HG03432 (cell line): ENCODE measurements around the gene ABCG5.

ENCODE experiments used
- ATAC-seq: cut with Tn5 transposase; IDR thresholded peaks from one replicate; pipeline ENCODE4 v1.9.1; 2021; ENCODE audit warnings: mild to moderate bottlenecking, moderate library complexity; ENCODE audit not compliant: unreplicated experiment

ABCG5 gene

DNA sequence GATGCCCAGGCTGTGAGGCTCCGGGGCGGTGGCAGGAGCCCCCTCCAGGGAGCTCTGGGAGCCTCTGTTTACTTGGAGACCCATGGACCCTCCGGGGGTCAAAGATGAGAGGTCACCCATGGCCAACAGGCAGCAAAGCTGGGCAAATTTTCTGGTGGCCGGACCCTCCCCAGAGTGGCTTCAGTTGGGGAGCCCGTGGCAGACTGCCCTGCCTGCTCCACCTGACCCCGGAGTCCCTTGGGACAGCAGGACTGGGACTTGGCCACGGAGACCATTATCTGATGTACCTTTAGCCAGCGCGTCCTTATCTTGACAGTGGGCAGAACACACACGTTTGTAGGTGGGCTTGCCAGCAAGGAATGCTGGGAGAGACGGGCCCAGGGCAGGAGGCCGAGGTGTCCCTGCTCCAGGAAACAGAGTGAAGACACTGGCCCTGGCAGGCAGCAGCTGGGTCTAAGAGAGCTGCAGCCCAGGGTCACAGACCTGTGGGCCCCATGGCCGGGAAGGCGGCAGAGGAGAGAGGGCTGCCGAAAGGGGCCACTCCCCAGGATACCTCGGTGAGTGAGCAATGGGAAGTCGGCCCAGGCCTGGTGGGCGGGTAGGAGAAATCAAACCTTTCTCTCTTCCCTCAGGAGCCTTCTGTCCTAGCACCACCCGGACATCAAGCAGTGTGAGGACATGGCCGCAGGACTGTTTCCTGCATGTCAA lies at the start of gene ABCG5, which contains the start of gene ABCG8:
TSS of gene ABCG5 (minus strand) at position 280 of the 708 bp plus-strand sequence. CDS start at position 120, 160 bp downstream.
TSS of gene ABCG8 (plus strand) at position 412 of the 708 bp plus-strand sequence. CDS start at position 495, 83 bp downstream.
- no peak for ATAC-seq

DNA sequence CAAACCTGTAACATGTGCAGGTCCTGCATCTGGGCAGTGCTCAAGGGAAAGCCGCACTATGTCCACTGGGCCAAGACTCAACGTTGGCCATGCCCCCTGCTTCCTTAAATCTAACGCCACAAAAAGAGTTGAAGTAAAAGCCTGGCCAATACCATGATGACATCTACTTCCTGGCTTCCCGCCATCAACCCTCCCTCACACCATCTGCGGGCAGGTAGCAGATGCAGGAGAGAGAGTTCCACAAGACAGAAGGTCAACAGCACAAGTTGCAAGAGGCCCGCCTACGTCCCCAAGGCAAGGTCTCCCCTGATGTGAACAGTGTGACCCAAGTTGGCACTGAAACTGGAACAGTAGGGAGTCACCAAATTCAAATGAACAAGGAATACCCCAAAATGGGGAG lies 48.5 kb upstream of the ABCG5 start:
- ATAC-seq, result no peak

DNA sequence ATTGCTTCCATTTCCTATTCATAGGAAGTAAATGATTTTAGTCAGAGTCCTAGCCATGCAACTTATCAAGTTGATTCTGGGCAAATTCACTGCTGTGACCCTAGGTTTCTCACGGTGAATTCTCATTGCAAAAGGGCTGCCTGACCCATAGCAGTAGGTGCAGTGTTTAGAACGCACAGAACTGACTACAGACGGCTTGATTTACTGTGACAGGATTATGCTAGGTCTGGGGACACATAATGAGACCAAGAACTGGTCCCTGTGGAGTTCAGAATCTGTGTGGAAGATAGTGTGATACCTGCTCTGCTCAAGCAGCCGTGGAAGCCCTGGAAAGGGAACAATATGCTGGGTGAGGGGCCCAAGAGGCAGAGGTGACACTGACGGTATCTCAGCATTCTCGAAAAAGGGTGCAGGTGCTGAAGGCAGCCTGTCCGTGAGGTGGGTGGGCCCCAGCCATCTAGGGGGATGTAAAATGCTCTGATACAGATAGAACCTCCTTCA lies 46.5 kb upstream of the ABCG5 start:
- ATAC-seq, result no peak

DNA sequence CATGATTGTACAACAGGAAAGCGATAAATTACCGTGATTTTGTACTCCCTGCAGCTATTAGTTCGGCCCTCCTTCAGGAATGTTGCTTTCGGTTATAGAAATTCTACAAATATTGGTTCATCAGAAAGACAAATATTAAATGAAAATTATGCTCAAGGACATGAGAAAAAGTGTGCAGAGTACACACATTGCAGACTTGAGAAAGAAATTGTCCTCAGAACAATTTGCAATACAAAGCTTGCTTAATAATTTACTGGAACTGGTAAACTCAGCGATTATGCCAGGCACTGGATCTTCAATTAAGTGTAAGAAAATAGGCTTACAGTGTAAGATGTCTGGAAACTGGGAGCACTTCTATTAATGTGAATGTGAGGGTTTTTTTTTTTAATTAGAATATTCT lies 46.0 kb upstream of the ABCG5 start:
- no peak for ATAC-seq

DNA sequence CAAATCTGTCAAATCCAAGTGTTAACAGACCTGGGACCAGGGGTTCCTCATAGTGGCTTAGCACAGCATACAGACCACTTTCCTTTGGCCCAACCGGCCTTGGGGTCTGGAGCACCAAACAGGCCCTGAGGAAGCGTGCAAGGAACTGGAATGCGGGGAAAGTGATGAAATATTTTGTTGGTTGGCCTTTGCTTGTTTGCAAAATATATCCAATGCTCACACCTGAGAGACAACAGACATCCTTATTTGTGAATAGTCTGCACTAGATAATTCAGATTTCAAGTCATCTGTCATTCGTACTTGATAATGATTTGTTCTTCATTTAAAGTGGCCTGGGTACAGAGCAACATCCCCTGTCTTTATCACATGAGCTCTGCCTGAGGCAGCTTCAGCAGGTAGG lies 43.7 kb upstream of the ABCG5 start:
- ATAC-seq, result no peak

DNA sequence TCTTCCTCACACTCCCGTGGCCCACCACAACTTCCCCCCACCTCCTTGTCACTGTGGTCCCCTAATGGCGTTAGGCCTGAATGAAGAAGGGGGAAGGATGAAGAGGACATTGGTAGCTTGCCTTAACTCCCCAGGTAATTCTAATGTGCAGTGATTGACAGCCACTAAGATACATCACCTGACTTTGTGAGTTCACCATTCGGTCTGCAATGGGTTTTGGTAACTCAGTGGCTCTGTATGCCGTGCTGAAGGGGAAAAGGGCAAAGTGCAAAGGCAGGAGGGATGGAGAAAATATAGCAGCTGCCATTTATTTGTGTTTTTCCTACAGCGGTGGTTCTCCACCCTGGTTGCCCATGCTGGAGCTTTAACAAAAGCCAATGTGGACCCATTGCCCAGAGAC lies 42.3 kb upstream of the ABCG5 start:
- ATAC-seq, result no peak

DNA sequence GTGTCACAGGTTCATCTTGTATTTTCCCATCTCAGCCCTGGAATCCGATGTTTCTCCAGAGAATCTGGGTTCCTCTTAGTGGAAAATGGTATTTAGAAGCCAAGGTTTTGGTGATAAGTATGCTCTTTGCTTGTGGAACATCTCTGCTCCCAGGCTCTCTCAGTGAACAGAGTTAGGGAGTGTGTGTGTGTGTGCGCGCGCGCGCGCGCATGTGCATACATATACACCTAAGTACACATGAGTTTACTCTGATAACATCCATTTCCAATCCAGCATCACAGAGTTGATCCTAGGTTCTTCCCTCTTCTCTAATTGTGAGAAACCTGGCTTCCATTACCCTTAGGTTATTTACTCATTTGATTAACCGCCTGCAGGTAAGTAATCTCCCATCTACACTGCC lies 41.8 kb upstream of the ABCG5 start:
- no peak for ATAC-seq

DNA sequence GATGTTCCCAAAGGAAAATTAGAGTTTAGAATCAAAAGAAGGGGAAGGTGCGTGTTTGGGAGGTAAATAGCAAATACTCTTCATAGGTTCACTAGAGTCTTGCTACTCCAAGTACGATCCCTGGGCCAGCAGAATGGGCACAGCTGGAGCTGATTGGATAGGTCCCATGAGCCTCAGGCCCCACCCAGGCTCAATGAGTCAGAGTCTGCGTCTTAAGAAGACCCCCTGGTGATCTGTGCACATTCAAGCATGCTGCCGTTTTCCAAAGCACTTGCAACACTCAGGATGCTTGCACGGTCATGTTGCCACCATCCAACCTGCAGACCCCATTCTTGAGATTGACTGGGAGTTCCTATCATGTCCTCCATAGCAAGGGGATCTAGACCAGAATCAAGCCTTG lies 40.6 kb upstream of the ABCG5 start:
- no peak for ATAC-seq

DNA sequence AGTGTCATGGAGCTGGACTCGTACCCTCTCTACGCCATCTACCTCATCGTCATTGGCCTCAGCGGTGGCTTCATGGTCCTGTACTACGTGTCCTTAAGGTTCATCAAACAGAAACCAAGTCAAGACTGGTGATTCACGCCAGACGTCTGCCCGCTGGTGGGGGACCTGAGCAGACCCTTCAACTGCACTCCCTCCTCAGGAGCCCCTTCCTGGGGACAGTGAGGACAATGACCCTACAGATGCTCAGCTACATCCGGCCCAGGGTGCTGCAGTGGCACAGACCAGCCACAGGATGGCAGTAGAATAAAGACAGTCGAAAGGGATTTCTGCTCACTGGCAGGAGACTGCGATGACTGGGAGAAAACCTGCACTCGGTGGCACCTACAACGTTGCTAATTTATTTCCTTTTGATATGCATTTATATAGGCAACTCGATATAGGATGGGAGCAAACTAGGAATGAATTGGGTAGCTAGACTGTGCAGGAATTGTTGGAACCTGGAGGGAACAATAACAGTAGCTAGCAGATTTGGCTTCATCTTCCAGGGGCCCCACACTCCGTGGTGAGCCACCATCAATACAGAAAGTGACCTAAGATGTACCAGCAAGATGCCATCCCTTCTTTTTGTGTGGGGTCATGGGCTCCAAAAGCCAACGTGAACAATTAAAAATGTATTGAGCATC lies 39.3 kb upstream of the ABCG5 start:
- peak; percentile 65 for ATAC-seq

DNA sequence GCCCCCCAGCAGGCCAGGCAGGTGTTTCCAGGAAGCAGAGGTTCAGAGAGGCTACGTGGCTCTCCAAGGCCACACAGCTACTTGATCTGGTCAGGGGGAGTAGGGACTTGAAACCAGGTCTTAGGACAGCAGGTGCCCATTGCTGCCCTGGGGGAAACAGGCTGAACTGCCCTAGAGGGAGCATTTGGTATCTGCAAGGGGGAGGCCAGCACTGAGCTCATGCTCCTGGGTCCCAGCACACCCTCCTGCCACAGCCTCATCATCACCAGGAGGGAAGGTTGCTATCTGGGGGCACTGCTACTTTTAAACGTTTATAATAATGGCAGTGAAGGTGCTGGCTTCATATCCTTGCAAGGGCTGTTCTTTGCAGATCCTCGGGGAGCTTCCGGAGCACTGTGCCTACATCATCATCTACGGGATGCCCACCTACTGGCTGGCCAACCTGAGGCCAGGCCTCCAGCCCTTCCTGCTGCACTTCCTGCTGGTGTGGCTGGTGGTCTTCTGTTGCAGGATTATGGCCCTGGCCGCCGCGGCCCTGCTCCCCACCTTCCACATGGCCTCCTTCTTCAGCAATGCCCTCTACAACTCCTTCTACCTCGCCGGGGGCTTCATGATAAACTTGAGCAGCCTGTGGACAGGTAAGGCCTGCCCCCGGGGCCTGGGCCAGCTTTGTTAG lies 36.3 kb upstream of the ABCG5 start:
- no peak for ATAC-seq

DNA sequence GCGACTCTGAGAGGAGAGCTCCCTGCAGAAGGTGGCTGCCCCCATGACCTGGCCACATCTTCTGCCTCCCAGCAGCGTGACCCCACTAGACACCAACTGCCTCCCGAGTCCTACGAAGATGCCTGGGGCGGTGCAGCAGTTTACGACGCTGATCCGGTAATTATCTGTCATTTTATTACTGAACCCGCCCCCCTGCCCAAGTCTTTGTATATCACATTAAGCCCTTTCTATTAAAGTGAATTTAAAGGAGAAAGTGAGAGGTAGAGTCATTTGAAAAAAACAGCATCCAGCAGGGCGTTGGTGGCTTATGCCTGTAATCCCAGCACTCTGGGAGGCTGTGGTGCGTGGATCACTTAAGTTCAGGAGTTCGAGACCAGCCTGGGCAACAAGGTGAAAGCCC lies 33.5 kb upstream of the ABCG5 start:
- ATAC-seq, result no peak

DNA sequence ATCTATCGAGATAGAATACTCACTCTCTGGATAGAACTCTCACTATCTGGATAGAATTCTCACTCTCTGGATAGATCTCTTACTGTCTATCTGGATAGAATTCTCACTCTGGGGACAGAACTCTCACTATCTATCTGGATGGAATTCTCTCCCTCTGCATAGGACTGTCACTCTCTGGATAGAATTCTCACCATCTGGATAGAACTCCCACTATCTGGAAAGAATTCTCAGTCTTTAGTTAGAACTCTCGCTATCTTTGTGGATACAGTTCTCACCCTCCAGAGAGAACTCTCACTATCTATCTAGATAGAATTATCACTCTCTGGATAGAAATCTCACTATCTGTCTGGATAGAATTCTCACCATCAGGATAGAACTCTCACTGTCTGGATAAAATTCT lies 16.7 kb upstream of the ABCG5 start:
- ATAC-seq, result no peak

DNA sequence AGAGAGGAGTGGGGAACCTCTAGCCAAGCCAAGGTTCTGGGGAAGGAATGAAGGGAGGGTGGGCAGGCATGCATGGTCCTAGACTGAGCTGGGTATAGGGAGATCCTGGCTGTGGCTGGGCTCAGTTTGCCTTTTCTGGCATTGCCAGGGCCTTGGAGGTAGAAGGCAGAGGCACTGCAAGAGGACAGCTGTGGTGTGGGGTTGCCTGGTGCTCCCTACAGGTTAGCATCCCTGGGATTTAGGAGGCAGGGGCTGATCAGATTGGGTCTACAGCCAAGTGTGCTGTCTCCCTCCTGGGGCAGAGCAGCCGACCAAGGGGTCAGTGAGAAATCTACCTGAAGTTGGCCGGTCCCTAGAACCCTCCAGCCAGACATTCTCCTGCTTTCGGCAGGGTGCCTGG lies 16.0 kb upstream of the ABCG5 start:
- no peak for ATAC-seq

DNA sequence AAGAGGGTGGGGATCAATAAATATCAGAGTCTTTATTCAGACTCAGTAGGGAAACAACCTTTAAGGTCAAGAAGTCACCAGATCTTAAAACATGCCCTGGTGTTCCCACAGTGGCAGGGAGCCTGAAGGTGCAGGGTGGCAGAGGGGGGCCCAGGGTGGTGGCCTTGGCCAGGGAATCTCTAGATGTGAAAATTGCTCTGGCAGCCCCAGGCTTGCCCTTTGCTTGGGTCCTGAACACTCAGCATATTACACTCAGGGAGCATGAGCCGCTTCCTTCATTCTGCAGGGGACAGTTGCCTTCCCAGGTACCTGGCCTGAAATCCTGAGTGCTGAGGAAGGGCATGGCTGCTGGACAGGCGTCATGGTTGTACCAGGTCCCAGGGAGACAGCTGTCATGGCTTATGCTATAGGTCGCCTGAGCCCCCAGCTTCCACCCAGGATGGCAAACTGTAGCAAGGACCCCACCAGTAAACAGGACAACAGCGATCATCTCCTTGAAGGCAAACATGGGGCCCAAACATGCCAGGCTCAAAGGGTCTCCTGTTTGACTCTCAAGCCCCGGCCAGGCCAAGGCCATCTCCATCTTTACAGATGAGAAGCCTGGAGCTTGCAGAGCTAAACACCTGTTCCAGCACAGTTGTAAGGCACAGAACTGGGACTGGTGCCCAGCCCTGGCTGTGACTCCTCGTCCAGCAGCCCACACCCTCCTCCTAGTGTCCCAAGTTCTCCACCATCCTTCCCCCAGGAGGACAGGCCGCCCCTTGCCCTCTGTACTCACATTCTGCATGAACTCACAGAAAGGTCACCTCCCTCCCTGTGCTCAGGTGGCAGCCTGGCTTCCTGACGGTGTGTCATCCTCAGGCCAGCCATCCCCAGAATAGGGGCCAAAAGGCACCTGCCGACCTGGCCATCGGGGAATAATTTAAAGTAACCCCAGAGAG lies 14.8 kb upstream of the ABCG5 start:
- no peak for ATAC-seq

DNA sequence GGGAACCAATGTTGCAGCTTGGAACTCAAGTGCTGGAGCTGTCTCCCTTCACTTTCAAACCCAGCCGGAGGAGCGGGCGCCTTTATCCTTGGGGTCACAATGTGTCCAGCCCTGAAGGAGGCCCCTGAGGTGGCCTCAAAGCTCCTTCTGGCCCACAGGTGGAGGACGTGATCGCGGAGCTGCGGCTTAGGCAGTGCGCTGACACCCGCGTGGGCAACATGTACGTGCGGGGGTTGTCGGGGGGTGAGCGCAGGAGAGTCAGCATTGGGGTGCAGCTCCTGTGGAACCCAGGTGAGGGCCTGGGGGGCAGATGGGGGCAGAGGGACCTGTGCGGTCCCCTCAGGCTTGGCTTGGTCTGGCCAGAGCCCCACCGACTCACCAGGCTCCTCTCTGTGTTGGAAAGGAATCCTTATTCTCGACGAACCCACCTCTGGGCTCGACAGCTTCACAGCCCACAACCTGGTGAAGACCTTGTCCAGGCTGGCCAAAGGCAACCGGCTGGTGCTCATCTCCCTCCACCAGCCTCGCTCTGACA lies 13.6 kb upstream of the ABCG5 start:
- no peak for ATAC-seq

DNA sequence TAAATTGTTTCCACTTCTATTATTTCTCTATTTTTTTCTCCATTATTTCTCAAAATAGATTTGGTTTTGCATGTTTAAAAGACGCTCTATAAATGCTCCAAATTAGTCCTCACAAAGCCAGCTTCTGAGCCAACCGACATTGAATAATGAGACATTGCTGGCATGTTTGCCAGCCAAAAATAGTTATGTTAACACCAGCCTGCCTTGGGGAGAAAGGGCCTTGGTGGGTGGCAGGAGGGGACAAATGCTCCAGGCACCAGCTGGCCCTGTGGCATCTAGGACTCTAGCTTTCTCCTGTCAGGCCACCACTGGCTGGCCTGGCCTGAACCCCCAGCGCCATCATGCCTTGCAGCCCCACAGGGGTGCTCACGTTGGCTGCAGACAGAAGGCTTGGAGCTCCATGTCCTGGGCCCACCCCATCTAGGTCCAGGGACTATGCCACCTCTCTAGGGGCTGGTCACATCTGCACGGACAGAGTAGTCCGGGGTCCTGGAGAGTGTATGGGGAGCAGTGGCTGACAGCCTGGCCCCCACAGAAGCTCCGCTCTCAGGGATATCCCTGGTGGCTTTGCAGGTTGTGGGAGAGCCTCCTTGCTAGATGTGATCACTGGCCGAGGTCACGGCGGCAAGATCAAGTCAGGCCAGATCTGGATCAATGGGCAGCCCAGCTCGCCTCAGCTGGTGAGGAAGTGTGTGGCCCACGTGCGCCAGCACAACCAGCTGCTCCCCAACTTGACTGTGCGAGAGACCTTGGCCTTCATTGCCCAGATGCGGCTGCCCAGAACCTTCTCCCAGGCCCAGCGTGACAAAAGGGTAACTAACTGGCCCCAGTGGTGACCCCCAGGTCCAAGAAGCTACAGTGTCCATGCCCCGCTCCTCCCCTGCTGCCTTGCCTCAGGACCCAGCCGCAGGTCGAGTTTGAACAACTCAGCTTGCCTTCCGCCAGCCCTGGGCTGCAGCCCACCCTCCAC lies 12.7 kb upstream of the ABCG5 start:
- ATAC-seq, result no peak

DNA sequence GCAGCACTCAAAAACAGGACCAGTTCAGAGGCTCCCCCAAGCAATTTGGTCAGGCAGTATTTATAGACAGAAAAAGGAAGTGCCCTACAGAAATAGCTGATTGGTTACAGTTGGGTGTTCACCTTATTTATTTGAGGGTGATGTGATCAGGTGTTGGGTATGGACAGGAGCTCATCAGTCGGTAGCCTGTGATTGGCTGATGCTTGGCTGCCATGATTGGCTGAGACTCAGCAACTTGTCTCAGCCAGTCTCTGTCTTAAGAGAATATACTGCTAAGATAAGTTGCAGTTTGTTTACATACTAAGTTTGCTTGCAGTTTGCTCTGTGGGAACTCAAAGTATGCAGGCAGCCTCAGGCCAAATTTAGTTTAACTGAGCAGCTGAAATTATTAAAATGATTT lies 9.6 kb upstream of the ABCG5 start:
- ATAC-seq, result no peak

DNA sequence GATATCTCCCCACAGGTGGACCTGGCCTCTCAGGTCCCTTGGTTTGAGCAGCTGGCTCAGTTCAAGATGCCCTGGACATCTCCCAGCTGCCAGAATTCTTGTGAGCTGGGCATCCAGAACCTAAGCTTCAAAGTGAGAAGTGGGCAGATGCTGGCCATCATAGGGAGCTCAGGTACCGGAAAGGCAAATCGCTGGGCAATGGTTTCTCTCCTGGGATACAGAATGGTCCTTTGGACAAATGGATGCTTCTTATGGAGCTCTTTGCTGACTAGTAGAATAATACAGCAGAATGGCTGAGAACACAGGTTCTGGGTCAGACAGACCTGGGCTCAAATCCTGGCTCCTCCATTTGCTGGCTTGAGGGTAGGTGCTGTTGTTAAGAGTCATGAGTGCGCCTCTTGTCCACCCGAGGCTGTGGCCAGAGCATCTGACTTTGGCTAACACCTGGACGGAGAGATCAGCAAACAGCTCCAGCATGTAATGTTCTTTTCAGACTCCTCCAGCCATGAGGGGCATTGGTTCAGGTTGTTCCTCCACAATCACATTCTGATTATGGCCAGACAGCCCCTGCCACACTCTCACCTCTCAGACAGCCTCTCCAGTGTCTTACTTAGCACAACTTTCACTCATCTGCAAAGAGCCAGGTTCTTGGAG lies 7.6 kb upstream of the ABCG5 start:
- no peak for ATAC-seq

DNA sequence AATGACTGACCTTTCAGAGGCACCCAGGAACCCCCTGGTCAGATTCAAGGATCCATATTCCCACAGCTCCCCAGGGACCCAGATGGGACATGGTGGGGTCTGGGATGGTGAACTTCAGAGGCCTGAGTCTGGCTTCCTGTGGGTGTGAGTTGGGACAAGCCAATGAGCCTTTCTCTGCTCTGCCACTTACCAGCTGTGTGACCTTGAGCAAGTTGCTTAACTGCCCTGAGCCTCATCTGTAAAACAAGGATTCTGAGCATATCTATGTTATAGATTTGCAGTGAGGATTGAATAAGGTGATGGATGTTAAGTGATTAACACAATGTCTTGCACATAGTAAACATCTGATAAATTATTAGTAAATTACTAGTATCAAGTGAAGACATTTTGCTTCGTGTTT lies 6.5 kb upstream of the ABCG5 start:
- ATAC-seq, result no peak
